T-helper 1 cell treated with Interleukin-12 subunit alpha and Interleukin-12 subunit beta and Interleukin-4 antibody, amounts not matched to agents 30 ng/mL and 1 ng/mL, for 36 hours (primary cell): ENCODE results near the gene HDAC4. TPM values are rescaled to one million over a fixed set of nuclear protein-coding genes. Genes with fewer than 3 reads are reported as not detected.

ENCODE experiments used
- intact Hi-C: fragments of 100-400 bp; cut with micrococcal nuclease; formaldehyde crosslinking; loops from one replicate; pipeline ENCODE4 v1.15.1; 2024
- total RNA-seq: library from RNA; stranded (reverse); gene quantifications from 2 replicates; pipeline ENCODE4 v1.2.3, GENCODE V29; 2022

The HDAC4 gene
- total RNA-seq, 1 donor from 2014 or later: 82.1 TPM

- intact Hi-C loops: loop anchor here (5.0 kb wide), 1 partner anchor 1208 kb away; no protein-coding TSS in a partner anchor
Measured at GRCh38 chr2:239214725-239215124, 186.1 kb downstream of the HDAC4 start.

- intact Hi-C loops: loop anchor here (5.0 kb wide), 1 partner anchor 1209 kb away; no protein-coding TSS in a partner anchor
Measured at GRCh38 chr2:239213643-239214101, 187.1 kb downstream of the HDAC4 start.

- intact Hi-C loops: loop anchor here (5.0 kb wide), 1 partner anchor 1209 kb away; no protein-coding TSS in a partner anchor
Measured at GRCh38 chr2:239212929-239213642, 187.7 kb downstream of the HDAC4 start.

GRCh38 chr2:239212121-239212928, 188.5 kb downstream of the HDAC4 start:
- intact Hi-C loops: loop anchor here (5.0 kb wide), 1 partner anchor 1210 kb away; no protein-coding TSS in a partner anchor

- intact Hi-C loops: loop anchor here (5.0 kb wide), 1 partner anchor 1211 kb away; no protein-coding TSS in a partner anchor
Measured at GRCh38 chr2:239211396-239212094, 189.3 kb downstream of the HDAC4 start.

GRCh38 chr2:239209783-239210182, 191.0 kb downstream of the HDAC4 start:
- intact Hi-C loops: loop anchor here (5.0 kb wide), 1 partner anchor 1213 kb away; no protein-coding TSS in a partner anchor

- intact Hi-C loops: no loop called here
Measured at GRCh38 chr2:239208465-239209180, 192.2 kb downstream of the HDAC4 start.

GRCh38 chr2:239206851-239207250, 194.0 kb downstream of the HDAC4 start:
- intact Hi-C loops: no loop called here

GRCh38 chr2:239206042-239206441, 194.8 kb downstream of the HDAC4 start:
- intact Hi-C loops: no loop called here

GRCh38 chr2:239204876-239205468, 195.8 kb downstream of the HDAC4 start:
- intact Hi-C loops: no loop called here

GRCh38 chr2:239204136-239204875, 196.5 kb downstream of the HDAC4 start:
- intact Hi-C loops: no loop called here

- intact Hi-C loops: no loop called here
Measured at GRCh38 chr2:239203443-239204135, 197.2 kb downstream of the HDAC4 start.

- intact Hi-C loops: no loop called here
Measured at GRCh38 chr2:239202836-239203235, 198.0 kb downstream of the HDAC4 start.

GRCh38 chr2:239202343-239202742, 198.5 kb downstream of the HDAC4 start:
- intact Hi-C loops: no loop called here

- intact Hi-C loops: no loop called here
Measured at GRCh38 chr2:239201884-239202283, 198.9 kb downstream of the HDAC4 start.

- intact Hi-C loops: no loop called here
Measured at GRCh38 chr2:239201531-239201876, 199.3 kb downstream of the HDAC4 start.

GRCh38 chr2:239200646-239201530, 199.9 kb downstream of the HDAC4 start:
- intact Hi-C loops: no loop called here
